ENCODE measurements around the gene ELAVL4.

DNA sequence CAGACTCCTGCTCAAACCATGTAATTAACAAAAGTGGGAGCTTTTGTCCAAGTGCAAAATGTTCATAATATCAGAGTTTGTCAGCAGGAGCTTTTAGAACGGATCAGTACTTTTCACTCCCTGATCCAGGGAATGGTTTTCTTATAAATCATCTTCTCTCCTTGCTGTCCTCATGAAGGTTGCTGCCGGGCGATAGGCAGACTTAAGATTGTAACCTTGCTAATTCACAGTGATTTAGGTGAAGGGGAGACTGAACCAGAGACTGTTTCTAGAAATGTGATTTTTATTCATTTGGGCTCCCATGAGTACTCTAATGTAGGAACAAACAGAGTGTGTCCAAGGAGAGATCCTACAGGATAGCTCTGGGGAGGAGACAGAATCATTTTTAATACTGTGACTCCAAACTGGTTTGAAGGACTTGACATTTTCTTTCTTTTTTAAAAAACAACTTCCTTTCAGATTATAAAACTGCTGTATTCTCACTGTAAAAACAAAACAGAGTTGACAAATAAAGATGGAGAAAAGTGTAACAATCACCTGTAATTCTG lies 23.7 kb downstream of the ELAVL4 start:
- no peak for TF ChIP-seq ISL1 (CRISPR knock-in tag; IDR thresholded peaks at IDR 0.05)
- TF ChIP-seq ARNTL (CRISPR knock-in tag; IDR thresholded peaks at IDR 0.05; ENCODE audit: borderline replicate concordance, low read depth), result no peak
- no peak for TF ChIP-seq GLIS3 (CRISPR knock-in tag; IDR thresholded peaks at IDR 0.05)
- TF ChIP-seq, protein P1, sequence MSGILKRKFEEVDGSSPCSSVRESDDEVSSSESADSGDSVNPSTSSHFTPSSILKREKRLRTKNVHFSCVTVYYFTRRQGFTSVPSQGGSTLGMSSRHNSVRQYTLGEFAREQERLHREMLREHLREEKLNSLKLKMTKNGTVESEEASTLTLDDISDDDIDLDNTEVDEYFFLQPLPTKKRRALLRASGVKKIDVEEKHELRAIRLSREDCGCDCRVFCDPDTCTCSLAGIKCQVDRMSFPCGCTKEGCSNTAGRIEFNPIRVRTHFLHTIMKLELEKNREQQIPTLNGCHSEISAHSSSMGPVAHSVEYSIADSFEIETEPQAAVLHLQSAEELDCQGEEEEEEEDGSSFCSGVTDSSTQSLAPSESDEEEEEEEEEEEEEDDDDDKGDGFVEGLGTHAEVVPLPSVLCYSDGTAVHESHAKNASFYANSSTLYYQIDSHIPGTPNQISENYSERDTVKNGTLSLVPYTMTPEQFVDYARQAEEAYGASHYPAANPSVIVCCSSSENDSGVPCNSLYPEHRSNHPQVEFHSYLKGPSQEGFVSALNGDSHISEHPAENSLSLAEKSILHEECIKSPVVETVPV (CRISPR knock-in tag; IDR thresholded peaks at IDR 0.05), result no peak
- TF ChIP-seq ESRRG (CRISPR knock-in tag; IDR thresholded peaks at IDR 0.05), result no peak
- TF ChIP-seq, protein P2, sequence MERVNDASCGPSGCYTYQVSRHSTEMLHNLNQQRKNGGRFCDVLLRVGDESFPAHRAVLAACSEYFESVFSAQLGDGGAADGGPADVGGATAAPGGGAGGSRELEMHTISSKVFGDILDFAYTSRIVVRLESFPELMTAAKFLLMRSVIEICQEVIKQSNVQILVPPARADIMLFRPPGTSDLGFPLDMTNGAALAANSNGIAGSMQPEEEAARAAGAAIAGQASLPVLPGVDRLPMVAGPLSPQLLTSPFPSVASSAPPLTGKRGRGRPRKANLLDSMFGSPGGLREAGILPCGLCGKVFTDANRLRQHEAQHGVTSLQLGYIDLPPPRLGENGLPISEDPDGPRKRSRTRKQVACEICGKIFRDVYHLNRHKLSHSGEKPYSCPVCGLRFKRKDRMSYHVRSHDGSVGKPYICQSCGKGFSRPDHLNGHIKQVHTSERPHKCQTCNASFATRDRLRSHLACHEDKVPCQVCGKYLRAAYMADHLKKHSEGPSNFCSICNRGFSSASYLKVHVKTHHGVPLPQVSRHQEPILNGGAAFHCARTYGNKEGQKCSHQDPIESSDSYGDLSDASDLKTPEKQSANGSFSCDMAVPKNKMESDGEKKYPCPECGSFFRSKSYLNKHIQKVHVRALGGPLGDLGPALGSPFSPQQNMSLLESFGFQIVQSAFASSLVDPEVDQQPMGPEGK (CRISPR knock-in tag; IDR thresholded peaks at IDR 0.05; ENCODE audit: borderline replicate concordance), result no peak
- TF ChIP-seq, protein P3, sequence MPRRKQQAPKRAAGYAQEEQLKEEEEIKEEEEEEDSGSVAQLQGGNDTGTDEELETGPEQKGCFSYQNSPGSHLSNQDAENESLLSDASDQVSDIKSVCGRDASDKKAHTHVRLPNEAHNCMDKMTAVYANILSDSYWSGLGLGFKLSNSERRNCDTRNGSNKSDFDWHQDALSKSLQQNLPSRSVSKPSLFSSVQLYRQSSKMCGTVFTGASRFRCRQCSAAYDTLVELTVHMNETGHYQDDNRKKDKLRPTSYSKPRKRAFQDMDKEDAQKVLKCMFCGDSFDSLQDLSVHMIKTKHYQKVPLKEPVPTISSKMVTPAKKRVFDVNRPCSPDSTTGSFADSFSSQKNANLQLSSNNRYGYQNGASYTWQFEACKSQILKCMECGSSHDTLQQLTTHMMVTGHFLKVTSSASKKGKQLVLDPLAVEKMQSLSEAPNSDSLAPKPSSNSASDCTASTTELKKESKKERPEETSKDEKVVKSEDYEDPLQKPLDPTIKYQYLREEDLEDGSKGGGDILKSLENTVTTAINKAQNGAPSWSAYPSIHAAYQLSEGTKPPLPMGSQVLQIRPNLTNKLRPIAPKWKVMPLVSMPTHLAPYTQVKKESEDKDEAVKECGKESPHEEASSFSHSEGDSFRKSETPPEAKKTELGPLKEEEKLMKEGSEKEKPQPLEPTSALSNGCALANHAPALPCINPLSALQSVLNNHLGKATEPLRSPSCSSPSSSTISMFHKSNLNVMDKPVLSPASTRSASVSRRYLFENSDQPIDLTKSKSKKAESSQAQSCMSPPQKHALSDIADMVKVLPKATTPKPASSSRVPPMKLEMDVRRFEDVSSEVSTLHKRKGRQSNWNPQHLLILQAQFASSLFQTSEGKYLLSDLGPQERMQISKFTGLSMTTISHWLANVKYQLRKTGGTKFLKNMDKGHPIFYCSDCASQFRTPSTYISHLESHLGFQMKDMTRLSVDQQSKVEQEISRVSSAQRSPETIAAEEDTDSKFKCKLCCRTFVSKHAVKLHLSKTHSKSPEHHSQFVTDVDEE (CRISPR knock-in tag; IDR thresholded peaks at IDR 0.05), result no peak
- TF ChIP-seq RARB (CRISPR knock-in tag; IDR thresholded peaks at IDR 0.05), result no peak
- TF ChIP-seq, protein P4, sequence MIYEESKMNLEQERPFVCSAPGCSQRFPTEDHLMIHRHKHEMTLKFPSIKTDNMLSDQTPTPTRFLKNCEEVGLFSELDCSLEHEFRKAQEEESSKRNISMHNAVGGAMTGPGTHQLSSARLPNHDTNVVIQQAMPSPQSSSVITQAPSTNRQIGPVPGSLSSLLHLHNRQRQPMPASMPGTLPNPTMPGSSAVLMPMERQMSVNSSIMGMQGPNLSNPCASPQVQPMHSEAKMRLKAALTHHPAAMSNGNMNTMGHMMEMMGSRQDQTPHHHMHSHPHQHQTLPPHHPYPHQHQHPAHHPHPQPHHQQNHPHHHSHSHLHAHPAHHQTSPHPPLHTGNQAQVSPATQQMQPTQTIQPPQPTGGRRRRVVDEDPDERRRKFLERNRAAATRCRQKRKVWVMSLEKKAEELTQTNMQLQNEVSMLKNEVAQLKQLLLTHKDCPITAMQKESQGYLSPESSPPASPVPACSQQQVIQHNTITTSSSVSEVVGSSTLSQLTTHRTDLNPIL (CRISPR knock-in tag; IDR thresholded peaks at IDR 0.05; ENCODE audit: low read depth), result no peak
- TF ChIP-seq, protein P5, sequence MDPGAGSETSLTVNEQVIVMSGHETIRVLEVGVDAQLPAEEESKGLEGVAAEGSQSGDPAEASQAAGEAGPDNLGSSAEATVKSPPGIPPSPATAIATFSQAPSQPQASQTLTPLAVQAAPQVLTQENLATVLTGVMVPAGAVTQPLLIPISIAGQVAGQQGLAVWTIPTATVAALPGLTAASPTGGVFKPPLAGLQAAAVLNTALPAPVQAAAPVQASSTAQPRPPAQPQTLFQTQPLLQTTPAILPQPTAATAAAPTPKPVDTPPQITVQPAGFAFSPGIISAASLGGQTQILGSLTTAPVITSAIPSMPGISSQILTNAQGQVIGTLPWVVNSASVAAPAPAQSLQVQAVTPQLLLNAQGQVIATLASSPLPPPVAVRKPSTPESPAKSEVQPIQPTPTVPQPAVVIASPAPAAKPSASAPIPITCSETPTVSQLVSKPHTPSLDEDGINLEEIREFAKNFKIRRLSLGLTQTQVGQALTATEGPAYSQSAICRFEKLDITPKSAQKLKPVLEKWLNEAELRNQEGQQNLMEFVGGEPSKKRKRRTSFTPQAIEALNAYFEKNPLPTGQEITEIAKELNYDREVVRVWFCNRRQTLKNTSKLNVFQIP (CRISPR knock-in tag; IDR thresholded peaks at IDR 0.05; ENCODE audit: borderline replicate concordance, low read depth), result no peak
- TF ChIP-seq ZFP3 (CRISPR knock-in tag; IDR thresholded peaks at IDR 0.05), result no peak

Data from SK-N-SH treated with all-trans-retinoic acid at 6 μM for 48 hours (cell line).